Mucosa of descending colon (tissue), 3 donors: ENCODE results near the gene MINDY3. TPM values are rescaled to one million over a fixed set of nuclear protein-coding genes. Genes with fewer than 3 reads are reported as not detected.

ENCODE experiments used
- ATAC-seq: fragments of 200-7000 bp; cut with Tn5 transposase; one replicate; pipeline ENCODE4 v1.9.1; 2020; ENCODE audit warnings: mild to moderate bottlenecking, moderate library complexity
- DNase-seq, 3 donors: peaks; one replicate each; pipeline ENCODE4 v3.0.0-alpha.2; 2020
- H3K36me3 ChIP-seq: fragments of 200-600 bp; one replicate; pipeline ENCODE4 v1.8.0; 2021; ENCODE audit warnings: low read depth, mild to moderate bottlenecking
- H3K4me1 ChIP-seq: fragments of 200-600 bp; one replicate; pipeline ENCODE4 v1.8.0; 2021; ENCODE audit warnings: low read depth, mild to moderate bottlenecking
- H3K4me3 ChIP-seq: fragments of 200-600 bp; one replicate; pipeline ENCODE4 v1.8.0; 2021; ENCODE audit warnings: mild to moderate bottlenecking
- H3K9me3 ChIP-seq: fragments of 200-600 bp; one replicate; pipeline ENCODE4 v1.8.0; 2021; ENCODE audit warnings: mild to moderate bottlenecking
- intact Hi-C, 2 donors: fragments of 100-400 bp; cut with DNase I in 1 of 2; cut with micrococcal nuclease in 1 of 2; formaldehyde crosslinking; loops; one replicate each; pipeline versions ENCODE4 v1.11.0 to v1.11.1; 2022; cut with DNase I, micrococcal nuclease
- total RNA-seq, 3 donors: library from RNA; stranded (reverse); fragmentation: NEBNext Ultra II Directional in 2 of 3; extraction: Animal tissue kit (Norgen Biotek cat#: 25700) in 2 of 3; gene quantifications; one replicate each; pipeline versions ENCODE4 v1.2.1 to v1.2.4, GENCODE V29; 2021 to 2023
- TF ChIP-seq, protein P1 (sequence below): fragments of 200-600 bp; IDR thresholded peaks from one replicate; pipeline ENCODE4 v1.8.0; 2022; ENCODE audit warnings: antibody characterized with exemption, mild to moderate bottlenecking
- donor health status: DM: no; HTN: no; CAD: no; lungs with moderate emphysema.
- donor health status: DM: no; HTN: no; CAD: no.
- donor health status: DM: no; HTN: yes; CAD: no.

Gene MINDY3
- total RNA-seq, 3 donors from 2014 or later, result 20.2 to 36.4 (median 28.4) TPM

DNA sequence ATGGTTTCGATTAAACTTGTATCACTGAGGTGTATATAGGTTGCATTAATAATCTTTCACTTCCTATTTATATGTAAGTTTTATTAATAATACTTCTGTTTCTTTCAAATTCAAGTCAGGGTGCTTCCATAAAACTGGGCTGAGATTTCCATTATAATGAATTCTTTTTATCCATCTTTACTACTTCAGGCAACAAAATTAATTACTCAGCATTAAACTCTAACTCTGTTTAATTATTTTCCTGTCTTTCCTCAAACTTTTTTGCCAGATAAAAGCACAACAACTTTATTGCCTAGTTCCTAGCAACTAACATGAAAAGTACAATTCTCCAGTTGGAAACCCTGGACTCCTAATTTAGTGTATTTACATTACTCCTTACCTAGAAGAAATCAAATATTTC lies 3.0 kb upstream of the MINDY3 start:
- no peaks in the 10 kb centered on the region for H3K9me3 ChIP-seq
- ATAC-seq (no peak), DNase-seq (no peak)
- intact Hi-C loops, result no loop called here
- H3K4me3 ChIP-seq, result no peak overlapping the region
- peaks cover 9% of the 10 kb centered on the region for H3K4me1 ChIP-seq
- TF ChIP-seq, protein P1, sequence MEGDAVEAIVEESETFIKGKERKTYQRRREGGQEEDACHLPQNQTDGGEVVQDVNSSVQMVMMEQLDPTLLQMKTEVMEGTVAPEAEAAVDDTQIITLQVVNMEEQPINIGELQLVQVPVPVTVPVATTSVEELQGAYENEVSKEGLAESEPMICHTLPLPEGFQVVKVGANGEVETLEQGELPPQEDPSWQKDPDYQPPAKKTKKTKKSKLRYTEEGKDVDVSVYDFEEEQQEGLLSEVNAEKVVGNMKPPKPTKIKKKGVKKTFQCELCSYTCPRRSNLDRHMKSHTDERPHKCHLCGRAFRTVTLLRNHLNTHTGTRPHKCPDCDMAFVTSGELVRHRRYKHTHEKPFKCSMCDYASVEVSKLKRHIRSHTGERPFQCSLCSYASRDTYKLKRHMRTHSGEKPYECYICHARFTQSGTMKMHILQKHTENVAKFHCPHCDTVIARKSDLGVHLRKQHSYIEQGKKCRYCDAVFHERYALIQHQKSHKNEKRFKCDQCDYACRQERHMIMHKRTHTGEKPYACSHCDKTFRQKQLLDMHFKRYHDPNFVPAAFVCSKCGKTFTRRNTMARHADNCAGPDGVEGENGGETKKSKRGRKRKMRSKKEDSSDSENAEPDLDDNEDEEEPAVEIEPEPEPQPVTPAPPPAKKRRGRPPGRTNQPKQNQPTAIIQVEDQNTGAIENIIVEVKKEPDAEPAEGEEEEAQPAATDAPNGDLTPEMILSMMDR, result no peak
- no peaks in the 10 kb centered on the region for H3K36me3 ChIP-seq

DNA sequence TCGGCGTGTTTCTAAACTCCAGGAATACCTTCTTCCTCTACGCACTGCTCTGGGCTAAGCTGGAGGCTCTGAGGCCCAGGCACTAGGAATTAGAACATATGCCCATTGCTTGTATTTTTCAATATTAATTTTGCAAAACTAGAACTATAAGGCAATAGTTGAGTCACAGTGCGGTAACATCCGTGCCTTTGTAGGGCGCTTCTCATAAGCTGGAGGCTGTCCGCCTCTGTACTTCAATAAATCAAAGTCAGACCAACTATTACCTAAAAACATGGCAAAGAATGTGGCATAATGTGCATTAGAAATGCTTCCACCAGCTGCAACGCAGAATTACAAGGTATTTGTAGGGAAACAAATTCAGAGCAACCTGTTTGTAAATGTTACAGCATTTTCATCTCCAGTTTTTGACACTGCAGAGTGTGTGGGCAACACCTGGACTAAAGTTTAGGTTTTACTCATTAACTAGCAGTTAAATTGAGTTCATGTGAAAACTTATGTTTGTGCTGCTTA lies 440 bp upstream of the MINDY3 start:
- TF ChIP-seq, protein P1, result no peak
- ATAC-seq (no peak), DNase-seq (no peak)
- H3K4me1 ChIP-seq, result peaks cover 24% of the 10 kb centered on the region
- intact Hi-C loops, result no loop called here
- H3K36me3 ChIP-seq, result no peaks in the 10 kb centered on the region
- no peaks in the 10 kb centered on the region for H3K9me3 ChIP-seq
- peak overlapping the region; percentile 57 for H3K4me3 ChIP-seq

DNA sequence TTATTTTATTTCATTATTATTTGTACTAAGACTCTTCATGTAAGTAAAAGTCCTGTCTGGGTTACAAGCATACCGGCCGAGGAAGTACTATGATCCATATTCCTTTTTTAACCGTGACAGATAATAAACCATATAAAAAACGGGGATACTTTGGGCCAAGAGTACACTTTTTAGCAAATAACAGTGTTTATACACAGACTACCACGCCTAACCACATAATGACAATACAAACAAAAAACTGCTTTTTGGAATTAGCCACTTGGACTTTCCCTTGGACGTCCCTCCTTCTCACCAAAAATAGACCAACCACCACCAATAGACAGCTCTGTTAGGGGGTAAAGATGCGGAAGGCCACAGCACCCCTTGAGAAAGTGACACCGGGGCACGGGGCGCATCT lies 800 bp downstream of the MINDY3 start:
- Histone ChIP-seq H3K4me3 (peak overlapping the region; percentile 57), H3K36me3 (no peaks in the 10 kb centered on the region), H3K9me3 (no peaks in the 10 kb centered on the region), H3K4me1 (peaks cover 24% of the 10 kb centered on the region)
- intact Hi-C loops, result no loop called here
- DNase-seq (no peak), ATAC-seq (no peak)
- TF ChIP-seq, protein P1, result no peak

DNA sequence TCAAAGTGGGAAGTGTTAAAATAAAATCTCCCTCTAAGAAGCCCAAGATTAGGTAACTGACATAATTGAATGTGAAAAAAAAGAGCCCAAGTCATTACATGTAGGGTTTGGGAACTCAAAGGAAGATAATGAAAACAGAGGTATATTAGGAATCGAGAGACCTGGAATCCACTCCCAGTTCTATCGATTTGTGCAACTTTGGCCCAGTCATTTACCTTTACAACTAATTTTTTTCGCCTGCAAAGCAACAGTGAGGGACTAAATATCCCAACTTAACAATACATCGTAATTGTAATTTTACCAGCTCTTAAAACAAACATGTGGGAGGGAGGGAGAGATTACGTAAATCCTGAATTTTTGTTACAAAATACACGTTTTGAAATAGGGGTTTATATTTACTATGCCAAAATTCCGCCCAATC lies 1.4 kb downstream of the MINDY3 start:
- no peaks in the 10 kb centered on the region for H3K9me3 ChIP-seq
- H3K36me3 ChIP-seq, result no peaks in the 10 kb centered on the region
- H3K4me3 ChIP-seq, result no peak overlapping the region
- TF ChIP-seq, protein P1, result no peak
- peaks cover 24% of the 10 kb centered on the region for H3K4me1 ChIP-seq
- DNase-seq, result no peak
- intact Hi-C loops, result no loop called here
- no peak for ATAC-seq

DNA sequence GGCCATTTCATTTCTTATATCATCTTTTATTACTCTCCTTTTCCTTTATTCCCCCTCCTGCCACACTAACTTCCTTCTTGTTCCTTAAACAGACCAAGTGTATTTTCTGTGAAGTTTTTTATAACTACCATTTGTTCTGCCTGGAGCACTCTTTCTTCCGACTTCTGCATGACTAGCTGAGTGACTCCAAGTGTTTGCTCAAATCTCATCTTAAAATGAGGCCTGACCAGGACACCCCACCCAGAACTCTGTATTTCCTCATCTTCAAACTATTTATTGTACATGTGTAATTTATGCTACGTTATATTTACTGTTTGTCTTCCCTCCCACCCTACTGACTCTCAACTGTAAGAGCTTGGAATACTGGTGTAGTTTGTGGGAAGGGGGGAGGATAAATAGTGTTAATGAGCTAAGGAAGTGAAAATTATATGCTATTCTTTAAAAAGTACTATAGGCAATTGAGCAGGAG lies 3.2 kb downstream of the MINDY3 start:
- DNase-seq (no peak), ATAC-seq (peak; percentile 69)
- TF ChIP-seq, protein P1, result no peak
- H3K9me3 ChIP-seq, result no peaks in the 10 kb centered on the region
- H3K4me1 ChIP-seq, result peaks cover 24% of the 10 kb centered on the region
- intact Hi-C loops, result no loop called here
- H3K4me3 ChIP-seq, result no peak overlapping the region
- no peaks in the 10 kb centered on the region for H3K36me3 ChIP-seq
